SK-N-SH (cell line): ENCODE results near the gene NCAM2. TPM values are rescaled to one million over a fixed set of nuclear protein-coding genes. Genes with fewer than 3 reads are reported as not detected.

ENCODE experiments used
- CTCF ChIA-PET: fragments of 300-600, 350-600 bp; formaldehyde crosslinking; extraction: SDS; loops from one replicate; lab custom pipeline; 2021; lab: Yijun Ruan, JAX
- POLR2A ChIA-PET: fragments of 350-600 bp; sonication (Branson Sonifier 250); formaldehyde crosslinking; extraction: SDS; loops from one replicate; lab custom pipeline; 2020; ENCODE audit warnings: antibody characterized with exemption, inconsistent platforms; lab: Yijun Ruan, JAX
- DNase-seq: peaks from one replicate; pipeline ENCODE4 v3.0.0; 2012
- H2AFZ ChIP-seq: fragments of 200-600 bp; sonication (generic); 2 replicates; pipeline ENCODE4 v1.8.1; 2016; ENCODE audit warnings: antibody characterized with exemption, mild to moderate bottlenecking, low read depth
- H3F3A ChIP-seq: fragments of 200-600 bp; sonication (generic); replicated peaks from 2 replicates; pipeline ENCODE3; 2016; ENCODE audit warnings: antibody characterized with exemption, mild to moderate bottlenecking; ENCODE audit not compliant: insufficient read depth
- H3K27ac ChIP-seq, 2 experiments: fragments of 200-500 bp in 1 of 2; fragments of 200-600 bp in 1 of 2; sonication (Bioruptor generic) in 1 of 2; sonication (generic), shearing (Covaris generic) in 1 of 2; 2 replicates each; pipeline versions ENCODE4 v1.5.1 to v1.6.1; 2014 to 2016; ENCODE audit warnings: low read depth in 2 of 2, inconsistent platforms in 1 of 2, low read length in 1 of 2, mild to moderate bottlenecking in 1 of 2, mixed read lengths in 1 of 2
- H3K27me3 ChIP-seq: fragments of 200-600 bp; sonication (generic), shearing (Covaris generic); 2 replicates; pipeline ENCODE4 v1.6.1; 2016; ENCODE audit warnings: mixed run types; ENCODE audit not compliant: insufficient read depth
- H3K36me3 ChIP-seq, 2 experiments: fragments of 200-500 bp in 1 of 2; fragments of 200-600 bp in 1 of 2; sonication (Bioruptor generic) in 1 of 2; sonication (generic) in 1 of 2; replicated peaks in 1 of 2; 2 replicates each; pipeline versions ENCODE3 to v1.5.1; 2014 to 2016; ENCODE audit warnings: low read length in 1 of 2, mild to moderate bottlenecking in 1 of 2; ENCODE audit not compliant: insufficient read depth in 2 of 2, control insufficient read depth in 1 of 2
- H3K4me1 ChIP-seq, 2 experiments: fragments of 200-500 bp in 1 of 2; fragments of 200-600 bp in 1 of 2; sonication (Bioruptor generic) in 1 of 2; sonication (generic), shearing (Covaris generic) in 1 of 2; 2 replicates each; pipeline versions ENCODE4 v1.5.1 to v1.6.1; 2014 to 2016; ENCODE audit warnings: low read depth in 1 of 2, low read length in 1 of 2, mixed run types in 1 of 2; ENCODE audit not compliant: insufficient read depth in 2 of 2, control insufficient read depth in 1 of 2
- H3K4me2 ChIP-seq: fragments of 200-600 bp; sonication (generic), shearing (Covaris generic); 2 replicates; pipeline ENCODE4 v1.6.1; 2017; ENCODE audit warnings: mixed run types
- H3K4me3 ChIP-seq, 2 experiments: fragments of 200-500 bp in 1 of 2; fragments of 200-600 bp in 1 of 2; sonication (Bioruptor generic) in 1 of 2; sonication (generic), shearing (Covaris generic) in 1 of 2; 2 replicates each; pipeline versions ENCODE4 v1.5.1 to v1.8.1; 2014 to 2016; ENCODE audit warnings: low read depth in 2 of 2, inconsistent platforms in 1 of 2, low read length in 1 of 2, mild to moderate bottlenecking in 1 of 2, mixed read lengths in 1 of 2, moderate library complexity in 1 of 2
- H3K79me2 ChIP-seq: fragments of 200-600 bp; sonication (generic); 2 replicates; pipeline ENCODE4 v1.8.1; 2017; ENCODE audit warnings: mild to moderate bottlenecking; ENCODE audit not compliant: insufficient read depth
- H3K9ac ChIP-seq: fragments of 200-600 bp; sonication (generic); 2 replicates; pipeline ENCODE4 v1.6.1; 2017; ENCODE audit warnings: mixed run types
- H3K9me2 ChIP-seq: fragments of 200-600 bp; sonication (generic); 2 replicates; pipeline ENCODE4 v1.6.1; 2017; ENCODE audit warnings: mixed run types
- H3K9me3 ChIP-seq: fragments of 200-600 bp; sonication (generic); 2 replicates; pipeline ENCODE4 v1.6.1; 2017; ENCODE audit warnings: mixed run types, mild to moderate bottlenecking, moderate library complexity
- H4K20me1 ChIP-seq: fragments of 200-600 bp; sonication (generic); 2 replicates; pipeline ENCODE4 v1.6.1; 2017; ENCODE audit warnings: mild to moderate bottlenecking, mixed run types; ENCODE audit not compliant: insufficient read depth
- EP300 ChIP-seq, 2 experiments: IDR thresholded peaks; 2 replicates each; pipeline versions ENCODE4 v1.4.0 to v1.6.1; 2012; ENCODE audit warnings: borderline replicate concordance in 1 of 2, low read depth in 1 of 2, low read length in 1 of 2
- FOSL2 ChIP-seq: IDR thresholded peaks from 2 replicates; pipeline ENCODE4 v1.4.0; 2012; ENCODE audit warnings: low read depth, mild to moderate bottlenecking, moderate library complexity, borderline replicate concordance
- FOXJ3 ChIP-seq: sonication (generic); formaldehyde crosslinking; IDR thresholded peaks from 2 replicates; pipeline ENCODE4 v1.5.1; 2020; ENCODE audit warnings: mild to moderate bottlenecking, missing genetic modification reagents
- GABPA ChIP-seq: IDR thresholded peaks from 2 replicates; pipeline ENCODE4 v1.4.0; 2012; ENCODE audit warnings: low read depth, mild to moderate bottlenecking
- NRF1 ChIP-seq: IDR thresholded peaks from 2 replicates; pipeline ENCODE4 v1.6.1; 2012; ENCODE audit warnings: low read depth, mild to moderate bottlenecking, low read length
- PBX3 ChIP-seq: IDR thresholded peaks from 2 replicates; pipeline ENCODE4; 2012
- RCOR1 ChIP-seq: fragments of 150-350 bp; IDR thresholded peaks from 2 replicates; pipeline ENCODE4 v1.6.1; 2017; ENCODE audit warnings: antibody characterized with exemption, low read length
- TEAD4 ChIP-seq: IDR thresholded peaks from 2 replicates; pipeline ENCODE4 v1.4.0; 2012; ENCODE audit warnings: mild to moderate bottlenecking, borderline replicate concordance; ENCODE audit not compliant: insufficient read depth
- USF2 ChIP-seq: fragments of 150-350 bp; IDR thresholded peaks from 2 replicates; pipeline ENCODE4 v1.6.1; 2017; ENCODE audit warnings: antibody characterized with exemption, low read length, low read depth, borderline replicate concordance
- YY1 ChIP-seq: IDR thresholded peaks from 2 replicates; pipeline ENCODE4 v1.4.0; 2012; ENCODE audit warnings: low read depth, mild to moderate bottlenecking
- WGBS: methylation state at CpG from one replicate; pipeline ENCODE4 v1.1.6; 2017; ENCODE audit warnings: low lambda C conversion rate; 5-methylcytosine and 5-hydroxymethylcytosine counted together
- polyA plus RNA-seq, 3 experiments: library from polyadenylated mRNA; depleted of rRNA; stranded (reverse); fragments of >200 nt; gene quantifications; 2 replicates each; pipeline ENCODE4 v1.2.3, GENCODE V29; 2012
- TF ChIP-seq, protein P1 (sequence below): IDR thresholded peaks from 2 replicates; pipeline ENCODE4 v1.6.1; 2012; ENCODE audit warnings: mild to moderate bottlenecking, low read depth, low read length, moderate library complexity
- TF ChIP-seq, protein P2 (sequence below): IDR thresholded peaks from 2 replicates; pipeline ENCODE4 v1.4.0; 2012; ENCODE audit warnings: low read depth, borderline replicate concordance
- TF ChIP-seq, protein P3 (sequence below): fragments of 200-600 bp; sonication (generic); IDR thresholded peaks from 2 replicates; pipeline ENCODE4 v1.6.1; 2017; ENCODE audit warnings: antibody characterized with exemption, mild to moderate bottlenecking, moderate library complexity

Gene NCAM2
- polyA plus RNA-seq, 1 of the 3 experiments (the other 2 are of a cell fraction) = 2.1 TPM

GRCh38 chr21:21458124-21458631 is 460.0 kb downstream of the NCAM2 start:
- no peaks in the 10 kb centered on the region for H3K79me2 ChIP-seq
- peaks cover 5% of the 10 kb centered on the region for H3F3A ChIP-seq
- no peak overlapping the region for H3K27ac ChIP-seq
- no peak overlapping the region for H3K4me2 ChIP-seq
- no peak for DNase-seq
- H3K9me3 ChIP-seq = 0 out of 2 replicates have a peak, but pooled peaks cover 4% of the 10 kb centered on the region
- no peak overlapping the region for H3K9ac ChIP-seq
- H3K27me3 ChIP-seq = no peaks in the 10 kb centered on the region
- CTCF ChIA-PET = no interaction called here
- 55% methylated on average over 6 of the region's 8 CpGs for WGBS
- H3K9me2 ChIP-seq = no peaks in the 10 kb centered on the region
- H3K4me1 ChIP-seq = no peaks in the 10 kb centered on the region
- no peaks in the 10 kb centered on the region for H3K36me3 ChIP-seq
- H3K4me3 ChIP-seq = no peak overlapping the region
- TF ChIP-seq NRF1 = no peak
- no peak for TF ChIP-seq YY1
- TF ChIP-seq FOSL2 = no peak
- H2AFZ ChIP-seq = no peak overlapping the region
- no peaks in the 10 kb centered on the region for H4K20me1 ChIP-seq
- POLR2A ChIA-PET = no interaction called here

DNA sequence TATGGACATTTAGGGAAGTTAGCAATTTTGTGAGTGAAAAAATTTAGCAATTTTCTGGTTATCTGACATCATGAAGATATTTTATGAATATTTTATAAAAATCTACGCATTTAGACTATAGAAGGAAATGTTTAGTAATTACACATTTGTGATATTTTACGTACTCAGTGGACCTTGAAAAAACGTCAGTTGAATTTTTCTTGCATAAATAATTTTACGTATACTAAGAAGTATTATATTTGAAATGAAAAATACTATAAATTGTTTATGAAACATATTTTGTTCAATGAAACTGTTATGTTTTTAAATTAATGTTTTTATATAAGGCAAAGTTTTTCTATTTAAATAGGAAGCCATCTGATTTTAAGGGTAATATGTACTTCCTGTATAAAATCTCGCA is 462.8 kb downstream of the NCAM2 start:
- Histone ChIP-seq H3K9ac (no peak overlapping the region), H3K4me3 (no peak overlapping the region), H3K27me3 (no peaks in the 10 kb centered on the region), H3K9me2 (no peaks in the 10 kb centered on the region), H3K79me2 (no peaks in the 10 kb centered on the region), H4K20me1 (no peaks in the 10 kb centered on the region), H2AFZ (no peak overlapping the region), H3F3A (no peaks in the 10 kb centered on the region), H3K4me2 (no peak overlapping the region), H3K36me3 (no peaks in the 10 kb centered on the region), H3K27ac (no peak overlapping the region), H3K4me1 (no peaks in the 10 kb centered on the region; a peak in 2 of 4 replicates), H3K9me3 (0 out of 2 replicates have a peak, but pooled peaks cover 4% of the 10 kb centered on the region)
- POLR2A ChIA-PET = no interaction called here
- CTCF ChIA-PET = no interaction called here
- TF ChIP-seq FOXJ3 (CRISPR knock-in tag) (no peak), TEAD4 (no peak)
- TF ChIP-seq, protein P1, sequence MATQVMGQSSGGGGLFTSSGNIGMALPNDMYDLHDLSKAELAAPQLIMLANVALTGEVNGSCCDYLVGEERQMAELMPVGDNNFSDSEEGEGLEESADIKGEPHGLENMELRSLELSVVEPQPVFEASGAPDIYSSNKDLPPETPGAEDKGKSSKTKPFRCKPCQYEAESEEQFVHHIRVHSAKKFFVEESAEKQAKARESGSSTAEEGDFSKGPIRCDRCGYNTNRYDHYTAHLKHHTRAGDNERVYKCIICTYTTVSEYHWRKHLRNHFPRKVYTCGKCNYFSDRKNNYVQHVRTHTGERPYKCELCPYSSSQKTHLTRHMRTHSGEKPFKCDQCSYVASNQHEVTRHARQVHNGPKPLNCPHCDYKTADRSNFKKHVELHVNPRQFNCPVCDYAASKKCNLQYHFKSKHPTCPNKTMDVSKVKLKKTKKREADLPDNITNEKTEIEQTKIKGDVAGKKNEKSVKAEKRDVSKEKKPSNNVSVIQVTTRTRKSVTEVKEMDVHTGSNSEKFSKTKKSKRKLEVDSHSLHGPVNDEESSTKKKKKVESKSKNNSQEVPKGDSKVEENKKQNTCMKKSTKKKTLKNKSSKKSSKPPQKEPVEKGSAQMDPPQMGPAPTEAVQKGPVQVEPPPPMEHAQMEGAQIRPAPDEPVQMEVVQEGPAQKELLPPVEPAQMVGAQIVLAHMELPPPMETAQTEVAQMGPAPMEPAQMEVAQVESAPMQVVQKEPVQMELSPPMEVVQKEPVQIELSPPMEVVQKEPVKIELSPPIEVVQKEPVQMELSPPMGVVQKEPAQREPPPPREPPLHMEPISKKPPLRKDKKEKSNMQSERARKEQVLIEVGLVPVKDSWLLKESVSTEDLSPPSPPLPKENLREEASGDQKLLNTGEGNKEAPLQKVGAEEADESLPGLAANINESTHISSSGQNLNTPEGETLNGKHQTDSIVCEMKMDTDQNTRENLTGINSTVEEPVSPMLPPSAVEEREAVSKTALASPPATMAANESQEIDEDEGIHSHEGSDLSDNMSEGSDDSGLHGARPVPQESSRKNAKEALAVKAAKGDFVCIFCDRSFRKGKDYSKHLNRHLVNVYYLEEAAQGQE = no peak
- DNase-seq = no peak
- WGBS = 84% methylated on average over 5 of the region's 5 CpGs

- H3K9ac ChIP-seq = no peak overlapping the region
- no peaks in the 10 kb centered on the region for H3F3A ChIP-seq
- no peaks in the 10 kb centered on the region for H3K27me3 ChIP-seq
- H3K36me3 ChIP-seq = no peaks in the 10 kb centered on the region
- WGBS = 72% methylated on average over 4 of the region's 4 CpGs
- POLR2A ChIA-PET = no interaction called here
- no peaks in the 10 kb centered on the region for H3K9me2 ChIP-seq
- H2AFZ ChIP-seq = no peak overlapping the region
- H3K4me3 ChIP-seq = no peak overlapping the region
- no peak overlapping the region for H3K4me2 ChIP-seq
- CTCF ChIA-PET = interaction anchor here (0.6 kb wide), 1 partner anchor 255 kb away, joined by 3 read pairs; no protein-coding TSS in a partner anchor
- no peaks in the 10 kb centered on the region for H4K20me1 ChIP-seq
- no peaks in the 10 kb centered on the region for H3K79me2 ChIP-seq
- 0 out of 2 replicates have a peak, but pooled peaks cover 4% of the 10 kb centered on the region for H3K9me3 ChIP-seq
- no peak overlapping the region for H3K27ac ChIP-seq
- no peak for DNase-seq
- H3K4me1 ChIP-seq = no peaks in the 10 kb centered on the region; a peak in 2 of 4 replicates
- TF ChIP-seq USF2 = no peak
- TF ChIP-seq, protein P2, sequence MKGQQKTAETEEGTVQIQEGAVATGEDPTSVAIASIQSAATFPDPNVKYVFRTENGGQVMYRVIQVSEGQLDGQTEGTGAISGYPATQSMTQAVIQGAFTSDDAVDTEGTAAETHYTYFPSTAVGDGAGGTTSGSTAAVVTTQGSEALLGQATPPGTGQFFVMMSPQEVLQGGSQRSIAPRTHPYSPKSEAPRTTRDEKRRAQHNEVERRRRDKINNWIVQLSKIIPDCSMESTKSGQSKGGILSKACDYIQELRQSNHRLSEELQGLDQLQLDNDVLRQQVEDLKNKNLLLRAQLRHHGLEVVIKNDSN = no peak
- TF ChIP-seq PBX3 = no peak
- TF ChIP-seq RCOR1 = no peak
- no peak for TF ChIP-seq EP300 (IDR thresholded peaks at IDR 0.05; ENCODE audit: borderline replicate concordance in 1 of 2, low read depth in 1 of 2, low read length in 1 of 2)
- no peak for TF ChIP-seq YY1
- TF ChIP-seq, protein P3, sequence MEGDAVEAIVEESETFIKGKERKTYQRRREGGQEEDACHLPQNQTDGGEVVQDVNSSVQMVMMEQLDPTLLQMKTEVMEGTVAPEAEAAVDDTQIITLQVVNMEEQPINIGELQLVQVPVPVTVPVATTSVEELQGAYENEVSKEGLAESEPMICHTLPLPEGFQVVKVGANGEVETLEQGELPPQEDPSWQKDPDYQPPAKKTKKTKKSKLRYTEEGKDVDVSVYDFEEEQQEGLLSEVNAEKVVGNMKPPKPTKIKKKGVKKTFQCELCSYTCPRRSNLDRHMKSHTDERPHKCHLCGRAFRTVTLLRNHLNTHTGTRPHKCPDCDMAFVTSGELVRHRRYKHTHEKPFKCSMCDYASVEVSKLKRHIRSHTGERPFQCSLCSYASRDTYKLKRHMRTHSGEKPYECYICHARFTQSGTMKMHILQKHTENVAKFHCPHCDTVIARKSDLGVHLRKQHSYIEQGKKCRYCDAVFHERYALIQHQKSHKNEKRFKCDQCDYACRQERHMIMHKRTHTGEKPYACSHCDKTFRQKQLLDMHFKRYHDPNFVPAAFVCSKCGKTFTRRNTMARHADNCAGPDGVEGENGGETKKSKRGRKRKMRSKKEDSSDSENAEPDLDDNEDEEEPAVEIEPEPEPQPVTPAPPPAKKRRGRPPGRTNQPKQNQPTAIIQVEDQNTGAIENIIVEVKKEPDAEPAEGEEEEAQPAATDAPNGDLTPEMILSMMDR = no peak
- TF ChIP-seq GABPA = no peak
Measured at GRCh38 chr21:21463456-21463855, 465.2 kb downstream of the NCAM2 start.
